ENCODE results near the gene PLEKHN1.
A peak's percentile ranks its signal among the peaks of the same experiment; 100 is the strongest.

DNA sequence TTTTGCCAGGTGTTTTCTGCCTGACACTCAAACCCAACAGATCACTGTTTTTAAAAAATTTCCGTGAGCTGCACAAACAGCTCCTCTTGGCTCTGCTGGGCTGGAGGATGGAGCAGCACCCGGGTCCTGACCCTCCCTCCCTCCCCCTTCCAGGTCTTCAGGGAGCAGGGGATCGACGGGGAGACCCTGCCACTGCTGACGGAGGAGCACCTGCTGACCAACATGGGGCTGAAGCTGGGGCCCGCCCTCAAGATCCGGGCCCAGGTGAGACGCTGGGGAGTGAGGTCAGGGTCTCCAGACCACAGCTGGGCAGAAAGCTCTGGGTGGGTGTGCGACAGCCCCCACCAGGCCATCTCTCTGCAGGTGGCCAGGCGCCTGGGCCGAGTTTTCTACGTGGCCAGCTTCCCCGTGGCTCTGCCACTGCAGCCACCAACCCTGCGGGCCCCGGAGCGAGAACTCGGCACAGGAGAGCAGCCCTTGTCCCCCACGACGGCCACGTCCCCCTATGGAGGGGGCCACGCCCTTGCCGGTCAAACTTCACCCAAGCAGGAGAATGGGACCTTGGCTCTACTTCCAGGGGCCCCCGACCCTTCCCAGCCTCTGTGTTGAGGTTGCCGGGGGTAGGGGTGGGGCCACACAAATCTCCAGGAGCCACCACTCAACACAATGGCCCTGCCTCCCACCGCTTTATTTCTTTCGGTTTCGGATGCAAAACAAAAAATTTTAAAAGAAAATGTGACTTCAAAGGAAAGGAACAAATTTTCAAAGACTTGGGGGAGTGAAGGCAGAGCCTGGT is 22.5 kb upstream of the PLEKHN1 start:
- TF ChIP-seq FOXP2 (optimal IDR thresholded peaks at IDR 0.05; ENCODE audit: control extremely low read depth, extremely low read length, insufficient read depth) (no peak), POLR2AphosphoS5 (IDR thresholded peaks at IDR 0.05; ENCODE audit: borderline replicate concordance, low read depth, low read length) (peak; percentile 1; the same call in 1 of the 2 replicates)

Data from SK-N-MC (cell line).